C4-2B (cell line): Measurements from ENCODE around the gene SHISA9.

ENCODE experiments used
- ZFX ChIP-seq: fragments of 450-650 bp; IDR thresholded peaks from 2 replicates; pipeline ENCODE4 v1.6.1; 2017
- TF ChIP-seq, protein P1 (sequence below): fragments of 450-650 bp; conservative IDR thresholded peaks from 2 replicates; pipeline ENCODE4 v1.5.1; 2017; ENCODE audit warnings: mild to moderate bottlenecking

GRCh38 chr16:12862941-12863340 lies 38.5 kb upstream of the SHISA9 start:
- TF ChIP-seq, protein P1, sequence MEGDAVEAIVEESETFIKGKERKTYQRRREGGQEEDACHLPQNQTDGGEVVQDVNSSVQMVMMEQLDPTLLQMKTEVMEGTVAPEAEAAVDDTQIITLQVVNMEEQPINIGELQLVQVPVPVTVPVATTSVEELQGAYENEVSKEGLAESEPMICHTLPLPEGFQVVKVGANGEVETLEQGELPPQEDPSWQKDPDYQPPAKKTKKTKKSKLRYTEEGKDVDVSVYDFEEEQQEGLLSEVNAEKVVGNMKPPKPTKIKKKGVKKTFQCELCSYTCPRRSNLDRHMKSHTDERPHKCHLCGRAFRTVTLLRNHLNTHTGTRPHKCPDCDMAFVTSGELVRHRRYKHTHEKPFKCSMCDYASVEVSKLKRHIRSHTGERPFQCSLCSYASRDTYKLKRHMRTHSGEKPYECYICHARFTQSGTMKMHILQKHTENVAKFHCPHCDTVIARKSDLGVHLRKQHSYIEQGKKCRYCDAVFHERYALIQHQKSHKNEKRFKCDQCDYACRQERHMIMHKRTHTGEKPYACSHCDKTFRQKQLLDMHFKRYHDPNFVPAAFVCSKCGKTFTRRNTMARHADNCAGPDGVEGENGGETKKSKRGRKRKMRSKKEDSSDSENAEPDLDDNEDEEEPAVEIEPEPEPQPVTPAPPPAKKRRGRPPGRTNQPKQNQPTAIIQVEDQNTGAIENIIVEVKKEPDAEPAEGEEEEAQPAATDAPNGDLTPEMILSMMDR: no peak
- no peak for TF ChIP-seq ZFX
